Measurements from ENCODE around the gene GALNT11. TPM values are rescaled to one million over a fixed set of nuclear protein-coding genes. Genes with fewer than 3 reads are reported as not detected.

The GALNT11 gene
- total and polyA plus RNA-seq, 9 of the 15 experiments (the other 6 are each of a cell fraction or from before 2014, with no cell fraction given), result 8.2 to 59.5 (median 36.5) TPM

GRCh38 chr7:152048051-152048450 is 22.6 kb downstream of the GALNT11 start (continued):
- no peak for TF ChIP-seq PCBP2 (IDR thresholded peaks at IDR 0.05; ENCODE audit: low read depth, low read length, poor library complexity, severe bottlenecking)

- intact Hi-C loops (cut with micrococcal nuclease), result no loop called here
- no peak for DNase-seq (ENCODE audit: extremely low read depth in 1 of 4, low spot score in 3 of 4)
- ATAC-seq, result no peak; the same call in 2 of the 3 replicates
- Histone ChIP-seq H3K4me3 (no peak overlapping the region), H3K9ac (ENCODE audit: insufficient read depth in 1 of 2, low read depth in 2 of 2, low read length in 2 of 2) (peak overlapping the region in 1 of 2 experiments; percentile 29; a peak in 1 of 4 replicates), H3K79me2 (ENCODE audit: control insufficient read depth, insufficient read depth, low read length) (no peaks in the 10 kb centered on the region; the same call in 2 of the 3 replicates), H3K27me3 (ENCODE audit: control insufficient read depth in 2 of 2, insufficient read depth in 2 of 2, low read length in 2 of 2) (no peaks in the 10 kb centered on the region), H4K20me1 (replicated peaks; ENCODE audit: control insufficient read depth, insufficient read depth, low read length) (peaks cover 6% of the 10 kb centered on the region; the same call in 1 of the 2 replicates), H3K9me1 (ENCODE audit: control insufficient read depth, insufficient read depth, low read length) (no peaks in the 10 kb centered on the region), H2AFZ (ENCODE audit: low read depth, low read length) (no peak overlapping the region), H3K4me1 (replicated peaks in 1 of 2; ENCODE audit: control insufficient read depth in 2 of 2, insufficient read depth in 2 of 2, low read length in 2 of 2) (no peaks in the 10 kb centered on the region), H3K36me3 (ENCODE audit: control insufficient read depth, insufficient read depth, low read length) (no peaks in the 10 kb centered on the region), H3K9me3 (replicated peaks; ENCODE audit: control insufficient read depth, insufficient read depth, low read depth, low read length) (no peaks in the 10 kb centered on the region), H3K27ac (ENCODE audit: extremely low read depth, low read depth, low read length) (no peak overlapping the region), H3K4me2 (ENCODE audit: insufficient read depth, low read length) (no peak overlapping the region)
- POLR2A ChIA-PET, result interaction anchor here (1.1 to 1.3 kb wide), 2 partner anchors 9 to 24 kb away, joined by 3 read pairs; no protein-coding TSS in a partner anchor
- in situ Hi-C loops (cut with MboI), result no loop called here
- WGBS (ENCODE audit: insufficient coverage, low coverage, missing lambda C conversion rate), result 34% methylated on average over 4 of the region's 4 CpGs
- BruUV-seq (replicated peaks), result no TSS peak
- no peak for TF ChIP-seq E2F5 (CRISPR knock-in tag; IDR thresholded peaks at IDR 0.05)
- no peak for TF ChIP-seq BDP1 (IDR thresholded peaks at IDR 0.05; ENCODE audit: insufficient read depth, insufficient read length)
- no peak for TF ChIP-seq POU5F1 (IDR thresholded peaks at IDR 0.05; ENCODE audit: borderline replicate concordance, low read depth, low read length, partially characterized antibody)
- no peak for TF ChIP-seq KAT2B (IDR thresholded peaks at IDR 0.05; ENCODE audit: low read depth, low read length)
- no peak for TF ChIP-seq ZNF551 (CRISPR knock-in tag; IDR thresholded peaks at IDR 0.05)
- CTCF ChIA-PET (ENCODE audit: low intra/inter-chr PET ratio), result no interaction called here
- FAIRE-seq, result no peak
Measured at GRCh38 chr7:152050547-152050971, 25.1 kb downstream of the GALNT11 start.
